Astrocyte of the spinal cord (primary cell): ENCODE results near the gene NUDC.

Experiments used
- DNase-seq: peaks from one replicate; pipeline ENCODE4 v3.0.0; 2011; ENCODE audit warnings: low read depth, low spot score
- H3K4me3 ChIP-seq: 2 replicates; pipeline ENCODE4 v1.5.1; 2011; ENCODE audit warnings: low read depth, mild to moderate bottlenecking, low read length, moderate library complexity
- CTCF ChIP-seq: IDR thresholded peaks from 2 replicates; pipeline ENCODE4 v1.5.1; 2012; ENCODE audit warnings: low read depth, mild to moderate bottlenecking, low read length, inconsistent platforms
- in situ Hi-C: cut with HindIII; loops from 2 replicates; pipeline ENCODE4 v1.10.0; 2017; ENCODE audit warnings: low sequenced_read_pairs

The NUDC gene

GRCh38 chr1:26957306-26957705 lies 35.8 kb downstream of the NUDC start:
- no peak for TF ChIP-seq CTCF
- DNase-seq, result no peak
- no peak overlapping the region for H3K4me3 ChIP-seq
- in situ Hi-C loops, result no loop called here

- no peak for DNase-seq
- no peak for TF ChIP-seq CTCF
- in situ Hi-C loops, result no loop called here
- no peak overlapping the region for H3K4me3 ChIP-seq
Measured at GRCh38 chr1:26959270-26959669, 37.7 kb downstream of the NUDC start.

GRCh38 chr1:26959722-26960624 lies 38.4 kb downstream of the NUDC start, which contains the start of gene KDF1:
Gene KDF1 (minus strand): TSS chr1:26960468. CDS start chr1:26952380, 8,088 bp downstream.
- DNase-seq, result no peak
- no peak for TF ChIP-seq CTCF
- H3K4me3 ChIP-seq, result no peak within 1 kb of the TSS
- in situ Hi-C loops, result no loop called here

- no peak for DNase-seq
- no peak for TF ChIP-seq CTCF
- in situ Hi-C loops, result no loop called here
- H3K4me3 ChIP-seq, result no peak overlapping the region
Measured at GRCh38 chr1:26960625-26960966, 39.1 kb downstream of the NUDC start.

GRCh38 chr1:26961826-26962225 lies 40.3 kb downstream of the NUDC start:
- no peak overlapping the region for H3K4me3 ChIP-seq
- in situ Hi-C loops, result no loop called here
- no peak for TF ChIP-seq CTCF
- peak; percentile 82 for DNase-seq

GRCh38 chr1:26965213-26965612 lies 43.7 kb downstream of the NUDC start:
- no peak for DNase-seq
- in situ Hi-C loops, result no loop called here
- H3K4me3 ChIP-seq, result no peak overlapping the region
- TF ChIP-seq CTCF, result no peak
